Measurements from ENCODE around the gene YY1AP1.

DNA sequence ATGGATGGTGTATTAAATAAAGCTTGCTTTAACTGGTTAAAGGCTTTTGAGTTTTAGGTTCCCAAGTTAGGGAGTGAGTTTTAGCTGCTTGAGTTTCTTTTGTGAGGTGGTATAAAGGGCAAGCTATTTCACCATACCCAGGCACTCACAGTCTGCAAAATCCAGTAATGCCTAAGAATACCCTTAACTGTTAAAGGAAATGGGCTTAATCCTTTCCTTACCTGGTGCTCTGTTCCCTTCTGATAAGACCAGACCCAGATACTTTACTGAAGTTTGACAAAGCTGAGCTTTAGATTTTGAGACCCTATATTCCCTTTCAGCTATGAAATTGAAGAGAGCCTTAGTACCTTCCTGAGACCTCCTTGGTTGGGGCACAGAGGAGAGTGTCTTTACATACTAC lies 48.2 kb downstream of the YY1AP1 start:
- TF ChIP-seq POLR2AphosphoS5 (IDR thresholded peaks at IDR 0.05) (no peak), EP300 (IDR thresholded peaks at IDR 0.05) (no peak), CTCF (IDR thresholded peaks at IDR 0.05) (no peak)
